GM19455 (cell line): ENCODE data around the gene HOGA1.
A peak's percentile ranks its signal among the peaks of the same experiment; 100 is the strongest.
"Not testable (repeated sequence)": the region's sequence is repeated elsewhere in the genome, so short reads cannot be mapped to it uniquely, and the experiment has no call there.

Experiments
- ATAC-seq: cut with Tn5 transposase; IDR thresholded peaks from one replicate; pipeline ENCODE4 v1.9.1; 2021; ENCODE audit not compliant: unreplicated experiment

The HOGA1 gene

GRCh38 chr10:97644936-97645335, 60.7 kb downstream of the HOGA1 start:
- no peak for ATAC-seq

DNA sequence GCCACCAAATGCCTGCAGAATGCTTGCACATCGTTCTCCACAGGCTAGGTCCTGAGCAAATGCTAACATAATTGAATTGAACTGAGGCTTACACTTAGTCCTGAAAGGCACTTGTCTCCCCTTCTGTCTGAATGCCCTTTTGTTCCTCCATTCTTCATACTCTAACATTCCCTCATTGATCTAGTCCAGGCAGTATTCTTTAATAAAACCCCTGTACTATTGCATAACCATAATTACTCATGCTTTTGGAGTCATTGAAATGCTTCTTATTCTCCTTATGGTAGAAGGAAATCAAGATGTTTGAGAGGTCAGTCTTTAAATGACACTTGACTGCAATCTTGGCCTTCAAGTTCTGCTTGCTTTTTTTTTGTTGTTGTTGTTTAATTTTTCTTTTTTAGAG, 63.4 kb downstream of the HOGA1 start:
- no peak for ATAC-seq

DNA sequence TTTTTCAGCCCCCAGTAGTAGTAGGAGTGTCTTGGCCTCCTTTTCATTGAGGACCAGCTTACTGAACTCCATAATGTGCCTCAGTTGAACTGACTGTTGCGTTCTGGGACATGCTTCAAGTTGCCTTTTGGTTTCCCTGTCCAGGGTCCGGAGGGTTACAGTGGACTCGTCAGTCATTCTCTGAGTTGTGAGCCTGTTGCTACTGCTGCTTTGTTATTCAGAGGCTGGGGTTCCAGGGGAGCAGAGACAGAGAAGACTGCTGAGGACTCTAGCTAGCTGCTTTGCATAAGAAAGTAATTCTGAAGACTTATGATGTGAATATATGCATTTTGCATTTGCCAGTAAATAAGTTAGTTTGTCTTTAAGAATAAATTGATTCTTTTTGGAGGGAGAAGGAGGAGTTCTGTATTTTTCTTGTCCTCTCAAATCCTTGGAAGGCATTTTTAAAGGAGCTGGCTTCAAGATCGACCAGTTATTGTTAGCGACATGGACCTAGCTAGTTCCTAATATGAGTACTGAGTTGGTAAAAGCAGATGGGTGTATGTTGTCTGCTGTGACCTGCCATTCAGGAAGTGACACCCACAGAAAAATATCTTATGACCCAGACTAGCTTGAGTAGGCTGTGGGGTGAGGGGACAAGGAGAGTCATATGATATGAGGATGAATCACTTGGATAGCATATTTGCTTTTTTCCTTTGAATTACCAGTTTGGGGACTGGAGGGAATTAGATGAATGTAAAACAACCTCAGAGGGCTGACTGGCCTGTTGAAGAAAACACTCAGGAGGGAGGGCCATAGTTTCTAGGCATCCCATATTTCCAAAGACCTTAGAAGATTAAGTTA, 64.6 kb downstream of the HOGA1 start:
- ATAC-seq, result peak; percentile 85

- ATAC-seq, result not testable (repeated sequence)
Measured at GRCh38 chr10:97649405-97649750, 65.2 kb downstream of the HOGA1 start.

DNA sequence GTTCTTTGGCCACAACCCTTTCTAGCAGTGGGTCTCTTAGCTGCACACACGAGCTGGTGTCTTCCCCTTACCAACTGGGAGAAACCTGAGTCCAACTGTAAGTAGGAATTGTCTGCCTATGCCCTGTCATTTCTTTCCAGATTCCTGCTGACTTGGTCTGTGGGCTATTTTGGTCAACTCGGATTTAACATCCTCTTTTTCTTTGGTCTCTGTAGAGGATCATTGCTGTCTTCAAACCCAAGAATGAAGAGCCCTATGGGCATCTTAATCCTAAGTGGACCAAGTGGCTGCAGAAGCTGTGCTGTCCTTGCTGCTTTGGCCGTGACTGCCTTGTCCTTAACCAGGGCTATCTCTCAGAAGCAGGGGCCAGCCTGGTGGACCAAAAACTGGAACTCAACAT, 66.5 kb downstream of the HOGA1 start:
- ATAC-seq, result no peak

GRCh38 chr10:97651773-97652172, 67.6 kb downstream of the HOGA1 start:
- no peak for ATAC-seq

- no peak for ATAC-seq
Measured at GRCh38 chr10:97656777-97657176, 72.6 kb downstream of the HOGA1 start.

DNA sequence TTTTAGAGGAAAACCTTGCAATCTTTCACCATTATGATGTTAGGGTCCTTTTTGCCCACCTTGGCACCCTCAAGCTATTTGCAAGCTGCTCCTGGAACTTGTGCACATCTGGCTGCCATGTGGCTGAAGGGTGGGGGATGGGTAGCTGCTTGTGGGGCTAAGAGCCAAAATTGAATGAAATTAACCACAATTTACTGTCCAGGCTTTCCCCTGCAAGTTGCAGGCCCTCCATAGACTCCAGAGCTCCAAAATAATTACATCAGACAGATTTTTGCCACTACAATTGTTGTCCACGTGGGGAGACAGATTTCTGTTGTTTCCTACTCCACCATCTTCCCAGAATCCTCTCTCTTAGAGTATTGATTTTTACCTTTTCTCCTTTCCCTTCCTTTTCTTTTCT, 75.4 kb downstream of the HOGA1 start:
- ATAC-seq, result no peak
